H4 (cell line): ENCODE data around the gene PIH1D2. TPM values are rescaled to one million over a fixed set of nuclear protein-coding genes. Genes with fewer than 3 reads are reported as not detected.
A peak's percentile ranks its signal among the peaks of the same experiment; 100 is the strongest.
"Not testable (repeated sequence)": the region's sequence is repeated elsewhere in the genome, so short reads cannot be mapped to it uniquely, and the experiment has no call there.

ENCODE experiments used
- DNase-seq: peaks from one replicate; pipeline ENCODE4 v3.0.0-alpha.2; 2015; ENCODE audit warnings: low spot score
- total RNA-seq: library from RNA; depleted of rRNA; stranded (reverse); fragments of >200 nt; shearing (Covaris generic); gene quantifications from 2 replicates; pipeline ENCODE4 v1.2.3, GENCODE V29; 2014; rRNA removed

PIH1D2 gene
- 1.4 and 2.1 TPM in 2 replicates for total RNA-seq

DNA sequence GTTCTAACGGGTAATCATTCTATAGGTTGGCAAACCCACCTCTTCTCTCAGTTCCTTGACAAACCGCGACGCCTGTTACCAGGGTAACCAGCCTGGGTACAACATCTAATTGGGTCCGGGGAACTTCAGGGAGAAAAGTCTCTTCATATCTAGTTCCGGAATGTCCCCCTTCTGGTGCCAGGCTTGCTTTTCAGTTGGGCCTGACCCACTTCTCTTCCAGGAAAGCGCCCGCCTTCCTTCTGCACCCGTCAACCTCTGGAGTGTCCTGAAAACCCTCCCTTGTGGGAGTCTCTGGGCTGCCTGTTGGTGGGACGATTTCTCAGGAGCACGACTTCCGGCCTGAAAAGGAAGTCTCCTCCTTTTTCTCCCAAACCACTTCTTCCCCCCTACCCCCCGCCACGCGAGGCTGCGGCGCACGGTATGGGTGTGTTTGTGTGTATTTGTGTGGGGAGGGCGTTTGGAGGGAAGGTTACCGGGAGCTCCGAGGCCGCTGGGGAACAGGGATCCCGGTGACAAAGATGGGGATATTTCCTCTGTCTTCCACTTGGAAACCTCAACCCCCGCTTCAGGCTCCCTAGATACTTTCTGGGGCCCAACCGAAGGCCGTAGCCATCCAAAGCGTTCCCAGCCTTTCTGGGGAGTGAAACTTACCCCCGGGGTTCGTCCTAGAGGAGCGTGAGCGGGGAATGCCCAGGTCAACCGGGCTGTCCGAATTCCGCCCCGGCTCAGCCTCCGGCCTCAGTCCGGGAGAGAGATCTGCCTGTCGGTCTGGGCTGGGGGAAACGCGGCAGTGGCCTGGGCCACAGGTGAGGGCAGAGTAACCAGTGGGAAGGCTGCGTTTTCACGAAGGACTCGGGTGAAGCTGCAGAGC lies at the start of gene PIH1D2, which contains the start of gene NKAPD1:
PIH1D2 (minus strand) TSS at position 77 of the 871 bp plus-strand sequence. CDS start 843 bp downstream, outside the sequence.
NKAPD1 (plus strand) TSS at position 359 of the 871 bp plus-strand sequence. CDS start 1,276 bp downstream, outside the sequence.
- DNase-seq = peak; percentile 80

DNA sequence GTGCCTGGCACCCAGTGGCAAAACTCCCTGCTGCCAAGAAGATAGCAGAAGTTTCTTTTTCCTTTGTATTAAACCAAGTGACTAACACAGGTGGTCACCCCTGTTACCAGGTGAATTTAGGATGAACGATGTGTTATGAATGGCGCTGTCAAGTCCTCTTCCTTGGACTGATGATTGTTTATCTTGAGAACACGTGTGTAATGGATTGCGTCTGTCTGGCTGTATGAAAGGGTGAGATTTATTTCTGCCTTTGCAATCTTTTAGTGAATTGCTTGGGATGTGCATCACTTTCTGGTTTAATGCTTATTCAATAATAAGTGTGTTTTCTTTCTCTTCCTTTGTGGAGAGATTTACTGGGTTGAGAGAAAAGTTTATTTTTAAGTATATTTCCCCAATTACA lies 49.3 kb upstream of the PIH1D2 start:
- DNase-seq = no peak

- DNase-seq = no peak
Observed at GRCh38 chr11:112121981-112122615, 48.3 kb upstream of the PIH1D2 start.

DNA sequence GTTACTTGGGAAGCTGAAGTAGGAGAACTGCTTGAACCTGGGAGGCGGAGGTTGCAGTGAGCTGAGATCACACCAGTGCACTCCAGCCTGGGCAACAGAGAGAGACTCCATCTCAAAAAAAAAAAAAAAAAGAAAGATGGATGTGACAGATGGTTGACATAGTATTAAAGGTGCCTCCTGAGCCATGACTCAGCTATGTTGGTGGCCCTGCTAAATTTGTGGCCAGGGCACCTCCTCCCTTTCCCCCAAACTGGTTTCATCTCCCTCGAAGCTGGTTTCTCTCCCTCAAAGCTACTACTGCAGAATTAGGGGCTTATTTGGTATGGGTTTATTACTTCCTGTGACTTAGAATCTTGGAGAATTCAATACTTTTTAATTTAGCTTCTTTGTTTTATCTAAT lies 44.4 kb upstream of the PIH1D2 start:
- no peak for DNase-seq

GRCh38 chr11:112115386-112115785 lies 41.6 kb upstream of the PIH1D2 start:
- DNase-seq = no peak

DNA sequence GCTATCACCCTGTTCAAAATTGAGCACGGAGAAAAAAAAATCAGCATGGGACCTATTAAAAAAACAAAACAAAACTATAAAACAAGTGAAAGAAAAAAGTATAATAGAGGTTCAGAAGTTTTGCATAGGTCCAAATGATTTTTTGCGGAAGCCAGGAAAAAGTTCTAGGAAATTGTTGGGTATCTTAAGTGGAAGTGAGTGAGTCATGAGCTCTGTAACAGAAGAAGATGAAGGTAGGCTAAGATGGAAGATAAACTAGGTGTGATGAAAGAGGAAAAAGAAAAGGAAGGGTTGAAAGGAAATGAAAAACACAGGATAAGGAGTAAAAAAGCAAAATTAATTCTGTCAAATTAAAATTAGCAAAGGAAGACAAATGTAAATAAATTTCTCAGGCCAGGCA lies 40.6 kb upstream of the PIH1D2 start:
- DNase-seq = no peak

- peak; percentile 57 for DNase-seq
Observed at GRCh38 chr11:112113539-112114457, 40.0 kb upstream of the PIH1D2 start.

DNA sequence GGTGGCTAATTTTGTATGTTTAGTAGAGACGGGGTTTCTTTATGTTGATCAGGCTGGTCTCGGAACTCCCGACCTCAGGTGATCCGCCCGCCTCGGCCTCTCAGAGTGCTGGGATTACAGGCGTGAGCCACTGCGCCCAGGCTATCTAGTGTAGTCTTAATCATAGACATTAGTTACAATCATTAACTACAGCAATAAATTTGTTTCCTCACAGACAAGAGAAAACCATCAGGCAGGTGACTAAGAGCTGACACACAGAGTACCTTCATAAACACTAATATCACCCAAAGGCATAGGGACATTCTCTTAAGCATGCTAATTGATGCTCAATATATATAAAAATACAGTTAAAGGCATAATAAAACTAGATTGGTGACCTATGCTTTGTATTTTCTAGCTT lies 32.3 kb upstream of the PIH1D2 start:
- DNase-seq = no peak

GRCh38 chr11:112103446-112103845 lies 29.6 kb upstream of the PIH1D2 start:
- no peak for DNase-seq

GRCh38 chr11:112100462-112100861 lies 26.6 kb upstream of the PIH1D2 start:
- DNase-seq = no peak

DNA sequence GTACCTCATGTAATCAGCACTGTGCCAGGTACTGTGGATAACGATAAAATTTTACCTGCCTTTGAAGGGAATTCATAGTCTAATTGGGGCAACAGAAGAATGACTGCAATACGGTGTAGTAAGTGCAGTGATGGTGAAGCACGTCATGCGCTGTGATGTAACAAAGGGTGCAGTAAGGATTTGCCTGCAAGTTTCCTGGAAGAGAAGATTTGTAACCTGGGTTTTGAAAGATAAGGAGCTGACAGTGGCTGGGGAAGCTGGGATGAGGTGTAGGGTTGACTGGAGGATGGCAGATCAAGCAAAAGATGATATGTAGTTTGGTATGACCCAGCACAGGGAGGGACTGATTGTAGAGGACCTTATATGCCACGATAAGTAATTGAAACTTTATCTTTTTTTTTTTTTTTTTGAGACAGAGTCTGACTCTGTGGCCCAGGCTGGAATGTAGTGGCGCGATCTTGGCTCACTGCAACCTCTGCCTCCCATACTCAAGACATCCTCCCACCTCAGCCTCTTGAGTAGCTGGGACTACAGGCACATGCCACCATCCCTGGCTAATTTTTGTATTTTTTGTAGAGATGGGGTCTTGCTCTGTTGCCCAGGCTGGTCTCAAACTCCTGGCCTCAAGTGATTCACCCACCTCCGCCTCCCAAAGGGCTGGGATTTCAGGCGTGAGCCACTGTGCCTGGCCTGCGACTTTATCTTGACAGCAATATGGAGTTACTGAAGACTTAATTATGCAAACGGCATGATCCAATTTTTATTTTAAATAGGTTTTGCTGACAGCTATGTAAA lies 24.1 kb upstream of the PIH1D2 start:
- DNase-seq = no peak

GRCh38 chr11:112096194-112096593 lies 22.4 kb upstream of the PIH1D2 start:
- no peak for DNase-seq

DNA sequence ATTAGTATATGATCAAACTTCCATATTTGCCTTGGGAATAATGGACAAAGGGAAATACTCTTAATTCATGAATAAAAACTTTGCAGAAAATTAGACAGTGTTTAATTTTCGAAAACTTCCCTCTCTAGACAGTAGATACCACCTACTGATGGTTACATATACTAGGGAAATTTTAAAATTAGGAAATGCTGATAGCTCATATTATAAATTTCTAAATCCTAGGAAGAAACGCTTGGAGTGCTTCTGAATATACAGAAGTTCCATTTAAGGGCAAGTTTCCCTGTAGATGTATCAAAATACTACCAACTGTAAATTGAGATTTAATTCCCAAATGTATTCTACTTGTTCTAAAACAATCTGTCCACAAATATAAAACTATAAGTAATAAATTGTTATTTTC lies 21.5 kb upstream of the PIH1D2 start:
- not testable (repeated sequence) for DNase-seq

- DNase-seq = no peak
Observed at GRCh38 chr11:112087212-112087611, 13.4 kb upstream of the PIH1D2 start.

DNA sequence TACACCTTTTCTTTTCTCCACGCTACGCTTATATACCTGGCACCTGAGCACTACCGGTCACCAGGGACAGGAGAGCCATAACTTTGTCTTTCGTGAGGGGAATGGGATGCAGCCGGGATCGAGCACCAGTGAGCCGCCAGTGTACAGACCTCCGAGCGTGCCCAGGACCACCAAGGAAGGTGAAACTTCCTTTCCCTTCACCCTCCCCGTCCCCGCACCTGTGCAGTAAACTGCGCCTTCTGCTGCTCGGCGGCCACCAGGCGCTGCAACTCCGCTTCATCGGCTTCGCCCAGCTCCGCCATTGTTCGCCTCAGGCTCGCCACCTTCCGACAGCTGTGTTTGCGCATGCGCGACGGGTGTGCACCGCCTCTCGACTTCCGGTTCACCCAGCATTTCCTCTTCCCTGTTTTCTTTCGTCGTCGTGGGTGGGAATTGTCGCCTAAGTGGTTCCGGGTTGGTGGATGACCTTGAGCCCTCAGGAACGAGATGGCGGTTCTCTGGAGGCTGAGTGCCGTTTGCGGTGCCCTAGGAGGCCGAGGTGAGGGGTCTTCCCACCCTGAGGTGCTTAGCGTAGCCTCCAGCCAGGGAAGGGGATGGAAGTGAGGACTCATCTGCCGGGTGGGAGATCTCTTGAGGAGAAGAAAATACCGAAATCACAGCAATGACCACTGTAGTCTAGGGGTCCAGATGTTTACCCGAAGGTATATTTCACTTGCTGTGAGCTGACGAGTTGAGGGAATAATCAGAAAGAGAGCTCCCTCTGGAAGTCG lies 12.8 kb upstream of the PIH1D2 start, which contains the start of the genes SDHD and TIMM8B:
SDHD (plus strand) TSS at position 452 of the 770 bp plus-strand sequence; CDS start at position 487, 35 bp downstream.
TIMM8B (minus strand) TSS at position 335 of the 770 bp plus-strand sequence; CDS start at position 302, 33 bp downstream.
- DNase-seq = peak; percentile 97

- peak; percentile 12 for DNase-seq
Observed at GRCh38 chr11:112085822-112086421, 12.1 kb upstream of the PIH1D2 start.

- peak; percentile 56 for DNase-seq
Observed at GRCh38 chr11:112082729-112083128, 8.9 kb upstream of the PIH1D2 start.

DNA sequence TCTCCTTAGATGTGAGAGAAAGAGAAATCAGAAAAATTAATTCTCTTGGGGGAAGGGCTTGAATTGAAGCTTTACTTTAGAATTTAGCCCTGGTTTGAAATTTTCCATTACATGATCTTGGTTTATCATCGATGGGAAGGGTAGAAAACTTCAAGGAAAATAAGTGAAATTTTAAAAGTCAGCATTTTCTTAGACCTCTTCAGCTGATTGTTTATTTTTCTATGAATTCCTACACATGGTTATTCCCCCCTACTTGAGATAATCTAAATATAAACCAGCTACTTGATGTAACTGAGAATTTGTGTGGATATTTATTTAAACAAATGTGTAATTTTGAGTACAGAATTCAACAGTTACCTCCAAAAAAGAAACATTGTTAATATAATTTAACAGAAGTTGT lies 10.9 kb downstream of the PIH1D2 start:
- no peak for DNase-seq

DNA sequence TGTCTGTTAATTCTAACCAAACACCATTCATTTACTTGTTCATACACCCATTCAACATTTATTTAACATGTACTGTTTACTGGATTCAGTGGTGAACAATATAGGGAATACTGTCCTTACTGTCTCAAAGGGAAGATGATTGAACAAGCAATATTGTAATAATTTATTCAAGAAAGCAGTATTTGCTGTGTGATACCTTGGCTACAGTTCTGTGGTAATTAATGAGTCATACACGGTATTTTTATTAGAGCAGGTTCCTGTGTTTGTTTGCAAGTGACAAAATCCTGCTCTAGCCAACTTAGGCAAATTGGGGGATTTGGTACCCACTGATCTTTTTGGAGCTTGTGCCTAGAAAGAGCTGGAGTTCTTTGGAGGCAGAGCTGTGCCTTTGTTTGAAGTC lies 15.7 kb downstream of the PIH1D2 start:
- DNase-seq = no peak
